ENCODE results near the gene PRKG2.

- no peak for TF ChIP-seq CTCF (IDR thresholded peaks at IDR 0.05)
- TF ChIP-seq EZH2phosphoT487 (IDR thresholded peaks at IDR 0.05) = no peak
- no peak for TF ChIP-seq EZH2 (IDR thresholded peaks at IDR 0.05)
Observed at GRCh38 chr4:81071013-81071412, 144.0 kb downstream of the PRKG2 start.
